GM12878 (cell line): ENCODE results near the gene PAM. TPM values are rescaled to one million over a fixed set of nuclear protein-coding genes. Genes with fewer than 3 reads are reported as not detected.

Experiments
- ATAC-seq: fragments of 200-7000 bp; cut with Tn5 transposase; 3 replicates; pipeline ENCODE4 v1.9.1; 2020; ENCODE audit warnings: mild to moderate bottlenecking, moderate library complexity
- BruUV-seq: library from RNA; stranded (reverse); fragments of 400-500 nt; replicated peaks from 2 replicates; lab custom pipeline; 2021; lab: Mats Ljungman, UMichigan
- CTCF ChIA-PET: fragments of 300-600 bp; sonication (Branson Sonifier 250); formaldehyde crosslinking; extraction: SDS; loops from one replicate; lab custom pipeline; 2021; ENCODE audit warnings: inconsistent platforms; lab: Yijun Ruan, JAX
- POLR2A ChIA-PET: fragments of 350-600 bp; formaldehyde crosslinking; extraction: SDS; loops from one replicate; lab custom pipeline; 2021; ENCODE audit warnings: inconsistent platforms; lab: Charles Lee
- RAD21 ChIA-PET: fragments of 300-600 bp; sonication (Branson Sonifier 250); formaldehyde crosslinking; loops from one replicate; lab custom pipeline; 2023; ENCODE audit warnings: antibody characterized with exemption; ENCODE audit not compliant: unreplicated experiment; lab: Charles Lee
- SMC1A ChIA-PET: fragments of 300-600 bp; sonication (Branson Sonifier 250); formaldehyde crosslinking; loops from one replicate; lab custom pipeline; 2023; ENCODE audit not compliant: unreplicated experiment, uncharacterized antibody; lab: Charles Lee
- DNase-seq: peaks from one replicate; pipeline ENCODE4 v3.0.0-alpha.2; 2011; ENCODE audit warnings: low read depth, low spot score
- FAIRE-seq: peaks from 3 replicates; lab custom pipeline; 2011; peaks lifted over from hg19 to GRCh38; lab: Jason Lieb, UNC
- H2AFZ ChIP-seq: 2 replicates; pipeline ENCODE4 v1.6.0; 2011; ENCODE audit warnings: low read depth, low read length, control low read depth; ENCODE audit not compliant: control insufficient read depth
- H3K27ac ChIP-seq: 2 replicates; pipeline ENCODE4 v1.5.1; 2011; ENCODE audit warnings: control low read depth; ENCODE audit not compliant: control insufficient read depth, insufficient read depth
- H3K27me3 ChIP-seq, 2 experiments: replicated peaks in 1 of 2; 2 replicates each; pipeline versions ENCODE4 v1.6.0 to v1.6.1; 2011; ENCODE audit warnings: low read length in 1 of 2; ENCODE audit not compliant: control insufficient read depth in 2 of 2, insufficient read depth in 2 of 2
- H3K36me3 ChIP-seq, 2 experiments: 2 replicates each; pipeline ENCODE4 v1.5.1; 2011; ENCODE audit warnings: low read length in 1 of 2; ENCODE audit not compliant: control insufficient read depth in 2 of 2, insufficient read depth in 2 of 2
- H3K4me1 ChIP-seq: 2 replicates; pipeline ENCODE4 v1.6.1; 2011; ENCODE audit warnings: mild to moderate bottlenecking, low read length, moderate library complexity, mixed read lengths; ENCODE audit not compliant: control insufficient read depth, insufficient read depth
- H3K4me2 ChIP-seq: 2 replicates; pipeline ENCODE4 v1.6.0; 2011; ENCODE audit warnings: control low read depth; ENCODE audit not compliant: control insufficient read depth, insufficient read depth
- H3K4me3 ChIP-seq: fragments of 200-600 bp; sonication (generic); 2 replicates; pipeline ENCODE4 v1.5.1; 2016
- H3K79me2 ChIP-seq: 2 replicates; pipeline ENCODE4 v1.6.0; 2011; ENCODE audit warnings: low read length; ENCODE audit not compliant: control insufficient read depth, insufficient read depth
- H3K9ac ChIP-seq: 2 replicates; pipeline ENCODE4 v1.8.0; 2011; ENCODE audit warnings: low read length, control low read depth, mixed read lengths; ENCODE audit not compliant: control insufficient read depth, insufficient read depth
- H3K9me3 ChIP-seq: replicated peaks from 3 replicates; pipeline ENCODE4 v1.5.1; 2011; ENCODE audit warnings: mild to moderate bottlenecking, low read length; ENCODE audit not compliant: control insufficient read depth, insufficient read depth
- H4K20me1 ChIP-seq: 2 replicates; pipeline ENCODE4 v1.6.0; 2011; ENCODE audit not compliant: control insufficient read depth, insufficient read depth
- CBX5 ChIP-seq: sonication (generic); IDR thresholded peaks from 2 replicates; pipeline ENCODE4 v1.6.1; 2016; ENCODE audit warnings: low read depth, moderate library complexity, mild to moderate bottlenecking, inconsistent platforms
- CREB1 ChIP-seq: IDR thresholded peaks from 2 replicates; pipeline ENCODE4 v1.6.1; 2012; ENCODE audit warnings: low read depth, mild to moderate bottlenecking, inconsistent platforms
- EP300 ChIP-seq, 2 experiments: fragments of 150-350 bp in 1 of 2; IDR thresholded peaks; 2 replicates each; pipeline ENCODE4 v1.6.1; 2011 to 2012; ENCODE audit warnings: low read depth in 2 of 2, low read length in 2 of 2, borderline replicate concordance in 1 of 2, improper control_type of control experiment in 1 of 2, inconsistent platforms in 1 of 2; ENCODE audit not compliant: control insufficient read depth in 1 of 2
- HDAC6 ChIP-seq: fragments of 200-600 bp; sonication (generic); IDR thresholded peaks from one replicate; pipeline ENCODE4 v1.8.0; 2017; ENCODE audit warnings: antibody characterized with exemption; ENCODE audit not compliant: unreplicated experiment
- IKZF1 ChIP-seq: fragments of 450-650 bp; conservative IDR thresholded peaks from 2 replicates; pipeline ENCODE4 v1.6.1; 2017; ENCODE audit warnings: antibody characterized with exemption, mild to moderate bottlenecking
- MEF2B ChIP-seq: fragments of 450-650 bp; IDR thresholded peaks from 2 replicates; pipeline ENCODE4 v1.6.1; 2018; ENCODE audit warnings: mild to moderate bottlenecking, moderate library complexity; ENCODE audit not compliant: partially characterized antibody, poor library complexity, severe bottlenecking
- POLR2A ChIP-seq: IDR thresholded peaks from 2 replicates; pipeline ENCODE4 v1.6.1; 2011; ENCODE audit warnings: low read depth, mild to moderate bottlenecking, low read length
- POLR2AphosphoS5 ChIP-seq: IDR thresholded peaks from 2 replicates; pipeline ENCODE4 v1.6.1; 2011; ENCODE audit warnings: mild to moderate bottlenecking, low read length, inconsistent platforms
- RAD51 ChIP-seq: fragments of 450-650 bp; IDR thresholded peaks from 2 replicates; pipeline ENCODE4 v1.6.1; 2016; ENCODE audit warnings: moderate library complexity, mild to moderate bottlenecking, inconsistent platforms
- RUNX3 ChIP-seq: IDR thresholded peaks from 2 replicates; pipeline ENCODE4 v1.6.1; 2012; ENCODE audit warnings: low read length, inconsistent platforms
- in situ Hi-C: fragments of 300-500 bp; cut with MboI; formaldehyde crosslinking; loops from 9 replicates; pipeline ENCODE4 v1.14.3; 2018; ENCODE audit warnings: mixed read lengths
- intact Hi-C: fragments of 100-400 bp; cut with micrococcal nuclease; formaldehyde crosslinking; loops from one replicate; pipeline ENCODE4 v1.14.2; 2022; ENCODE audit not compliant: unreplicated experiment
- polyA plus RNA-seq, 11 experiments: library from polyadenylated mRNA; depleted of rRNA in 4 of 11; unstranded in 6 of 11; stranded (reverse) in 5 of 11; fragments of >200 nt; fragmentation: Nextera tagmentation in 4 of 11; fragmentation: Illumina TruSeq in 1 of 11; extraction: Ambion mirVana in 4 of 11; extraction: Trizol in 1 of 11; gene quantifications; 1 replicate in 1 of 11; 2 replicates in 10 of 11; pipeline versions ENCODE4 v1.2.1 to v1.2.3, GENCODE V29; 2011 to 2016; ENCODE audit warnings: inconsistent platforms in 2 of 11, missing spikeins in 2 of 11, low read depth in 1 of 11
- total RNA-seq, 4 experiments: library from RNA; depleted of rRNA in 3 of 4; stranded (reverse); fragments of >200 nt in 3 of 4; fragmentation: Illumina TruSeq in 1 of 4; extraction: Trizol in 1 of 4; gene quantifications; 2 replicates each; pipeline versions ENCODE4 v1.2.1 to v1.2.3, GENCODE V29; 2013 to 2021
- TF ChIP-seq, protein P1 (sequence below): fragments of 450-650 bp; IDR thresholded peaks from 2 replicates; pipeline ENCODE4 v1.6.1; 2016; ENCODE audit warnings: mild to moderate bottlenecking, moderate library complexity, borderline replicate concordance
- TF ChIP-seq, protein P2 (sequence below): IDR thresholded peaks from 2 replicates; pipeline ENCODE4 v1.6.1; 2011; ENCODE audit warnings: mild to moderate bottlenecking, low read depth, low read length, moderate library complexity; ENCODE audit not compliant: insufficient replicate concordance

The PAM gene
- total and polyA plus RNA-seq, 10 of the 15 experiments (the other 5 are each of a cell fraction or from before 2014, with no cell fraction given), result 5.5 to 72.5 (median 15.4) TPM

DNA sequence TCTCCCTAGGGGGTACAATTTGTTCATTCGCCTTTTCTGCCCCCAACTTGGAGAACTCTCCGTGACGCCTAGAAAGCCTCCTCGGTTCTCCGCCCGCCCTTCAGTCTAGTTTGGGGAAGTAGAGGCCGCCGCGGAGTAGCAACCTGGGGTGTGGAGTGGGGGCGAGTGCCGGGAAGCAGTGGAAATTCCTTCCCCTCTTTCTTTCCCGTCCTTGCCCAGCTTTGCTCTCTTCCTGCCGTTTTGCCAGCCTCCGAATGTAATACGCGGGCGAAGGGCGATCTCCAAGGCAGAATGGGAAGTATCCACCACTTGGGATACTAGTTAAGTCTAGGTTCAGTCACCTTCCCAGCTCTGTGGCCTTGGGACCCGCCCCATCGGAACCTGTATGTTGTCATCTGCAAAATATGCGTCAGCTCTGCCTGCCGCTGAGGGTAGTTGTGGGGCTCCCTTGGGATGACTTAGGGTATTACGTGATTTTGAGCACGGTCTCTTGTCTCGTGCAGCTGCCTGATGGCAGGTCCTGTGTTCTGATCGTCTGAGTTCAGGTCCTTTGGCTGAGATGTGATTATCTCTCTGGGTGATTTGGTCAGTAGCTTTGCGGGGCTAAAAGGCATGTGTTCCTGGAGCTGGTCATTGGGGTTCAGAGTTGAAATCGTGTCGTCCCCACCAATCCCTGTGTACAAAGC is 724 bp downstream of the PAM start (continued):
- TF ChIP-seq CREB1, result peak; percentile 93
- TF ChIP-seq RUNX3, result no peak
- TF ChIP-seq EP300 (IDR thresholded peaks at IDR 0.05; ENCODE audit: borderline replicate concordance in 1 of 2, control insufficient read depth in 1 of 2, low read depth in 2 of 2, low read length in 2 of 2), result peak in 1 of 2 experiments; percentile 10; a peak in 1 of 4 replicates
- peak; percentile 59 for TF ChIP-seq IKZF1
- no peak for TF ChIP-seq HDAC6
- TF ChIP-seq POLR2AphosphoS5, result peak; percentile 40; the same call in 1 of the 2 replicates
- TF ChIP-seq, all 136 proteins: peak for 17

DNA sequence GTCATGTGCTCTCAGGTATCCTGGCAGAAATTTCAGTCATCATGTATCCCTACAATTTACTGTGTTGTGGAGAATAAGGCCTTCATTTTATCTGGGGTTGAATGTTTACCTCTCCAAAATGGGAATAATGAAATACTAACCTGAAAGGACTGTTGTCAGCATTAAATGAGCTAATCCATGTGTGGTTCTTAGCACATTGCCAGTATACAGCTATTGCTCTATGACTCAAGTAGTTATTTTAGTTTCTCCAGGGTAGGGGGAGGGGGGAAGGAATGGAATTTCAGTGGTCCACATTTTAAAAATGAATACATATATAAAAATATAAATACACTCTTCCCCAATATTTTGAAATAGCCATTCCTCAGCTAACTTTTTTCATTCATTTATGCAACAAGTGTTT is 3.5 kb downstream of the PAM start:
- H2AFZ ChIP-seq, result no peak overlapping the region
- TF ChIP-seq RAD51 (no peak), POLR2A (no peak), MEF2B (no peak), CBX5 (no peak)
- TF ChIP-seq, protein P1, sequence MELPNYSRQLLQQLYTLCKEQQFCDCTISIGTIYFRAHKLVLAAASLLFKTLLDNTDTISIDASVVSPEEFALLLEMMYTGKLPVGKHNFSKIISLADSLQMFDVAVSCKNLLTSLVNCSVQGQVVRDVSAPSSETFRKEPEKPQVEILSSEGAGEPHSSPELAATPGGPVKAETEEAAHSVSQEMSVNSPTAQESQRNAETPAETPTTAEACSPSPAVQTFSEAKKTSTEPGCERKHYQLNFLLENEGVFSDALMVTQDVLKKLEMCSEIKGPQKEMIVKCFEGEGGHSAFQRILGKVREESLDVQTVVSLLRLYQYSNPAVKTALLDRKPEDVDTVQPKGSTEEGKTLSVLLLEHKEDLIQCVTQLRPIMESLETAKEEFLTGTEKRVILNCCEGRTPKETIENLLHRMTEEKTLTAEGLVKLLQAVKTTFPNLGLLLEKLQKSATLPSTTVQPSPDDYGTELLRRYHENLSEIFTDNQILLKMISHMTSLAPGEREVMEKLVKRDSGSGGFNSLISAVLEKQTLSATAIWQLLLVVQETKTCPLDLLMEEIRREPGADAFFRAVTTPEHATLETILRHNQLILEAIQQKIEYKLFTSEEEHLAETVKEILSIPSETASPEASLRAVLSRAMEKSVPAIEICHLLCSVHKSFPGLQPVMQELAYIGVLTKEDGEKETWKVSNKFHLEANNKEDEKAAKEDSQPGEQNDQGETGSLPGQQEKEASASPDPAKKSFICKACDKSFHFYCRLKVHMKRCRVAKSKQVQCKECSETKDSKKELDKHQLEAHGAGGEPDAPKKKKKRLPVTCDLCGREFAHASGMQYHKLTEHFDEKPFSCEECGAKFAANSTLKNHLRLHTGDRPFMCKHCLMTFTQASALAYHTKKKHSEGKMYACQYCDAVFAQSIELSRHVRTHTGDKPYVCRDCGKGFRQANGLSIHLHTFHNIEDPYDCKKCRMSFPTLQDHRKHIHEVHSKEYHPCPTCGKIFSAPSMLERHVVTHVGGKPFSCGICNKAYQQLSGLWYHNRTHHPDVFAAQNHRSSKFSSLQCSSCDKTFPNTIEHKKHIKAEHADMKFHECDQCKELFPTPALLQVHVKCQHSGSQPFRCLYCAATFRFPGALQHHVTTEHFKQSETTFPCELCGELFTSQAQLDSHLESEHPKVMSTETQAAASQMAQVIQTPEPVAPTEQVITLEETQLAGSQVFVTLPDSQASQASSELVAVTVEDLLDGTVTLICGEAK, result no peak
- TF ChIP-seq, protein P2, sequence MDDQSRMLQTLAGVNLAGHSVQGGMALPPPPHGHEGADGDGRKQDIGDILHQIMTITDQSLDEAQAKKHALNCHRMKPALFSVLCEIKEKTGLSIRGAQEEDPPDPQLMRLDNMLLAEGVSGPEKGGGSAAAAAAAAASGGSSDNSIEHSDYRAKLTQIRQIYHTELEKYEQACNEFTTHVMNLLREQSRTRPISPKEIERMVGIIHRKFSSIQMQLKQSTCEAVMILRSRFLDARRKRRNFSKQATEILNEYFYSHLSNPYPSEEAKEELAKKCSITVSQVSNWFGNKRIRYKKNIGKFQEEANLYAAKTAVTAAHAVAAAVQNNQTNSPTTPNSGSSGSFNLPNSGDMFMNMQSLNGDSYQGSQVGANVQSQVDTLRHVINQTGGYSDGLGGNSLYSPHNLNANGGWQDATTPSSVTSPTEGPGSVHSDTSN, result no peak
- H3K27me3 ChIP-seq, result no peaks in the 10 kb centered on the region; a peak in 1 of 4 replicates
- H3K9me3 ChIP-seq, result no peaks in the 10 kb centered on the region
- H3K36me3 ChIP-seq, result no peaks in the 10 kb centered on the region
- H3K9ac ChIP-seq, result no peak overlapping the region
- H3K27ac ChIP-seq, result no peak overlapping the region
- no peaks in the 10 kb centered on the region for H4K20me1 ChIP-seq
- H3K79me2 ChIP-seq, result peaks cover 65% of the 10 kb centered on the region
- SMC1A ChIA-PET, result interaction anchor here (1.2 to 3.4 kb wide), 5 partner anchors 9 to 361 kb away, joined by 3 to 17 read pairs (median 4); partner anchors contain the start of genes GIN1 and PPIP5K2
- CTCF ChIA-PET, result interaction anchor here (0.8 to 2.0 kb wide), 3 partner anchors 22 to 272 kb away, joined by 3 to 8 read pairs (median 4); no protein-coding TSS in a partner anchor
- POLR2A ChIA-PET, result interaction anchor here (0.6 to 2.8 kb wide), 5 partner anchors 11 to 802 kb away, joined by 3 to 9 read pairs (median 4); no protein-coding TSS in a partner anchor
- H3K4me3 ChIP-seq, result no peak overlapping the region
- peak overlapping the region; percentile 44; the same call in 1 of the 2 replicates for H3K4me2 ChIP-seq
- FAIRE-seq (no peak), DNase-seq (no peak), ATAC-seq (no peak)
- no TSS peak for BruUV-seq
- in situ Hi-C loops (loop anchor here (10.0 kb wide), 1 partner anchor 366 kb away; the partner anchor contains the start of genes GIN1 and PPIP5K2), intact Hi-C loops (loop anchor here (5.0 kb wide), 1 partner anchor 364 kb away; the partner anchor contains the start of genes GIN1 and PPIP5K2)
- RAD21 ChIA-PET, result interaction anchor here (1.0 to 2.0 kb wide), 4 partner anchors 11 to 163 kb away, joined by 3 to 6 read pairs (median 6); no protein-coding TSS in a partner anchor
- H3K4me1 ChIP-seq, result peaks cover 16% of the 10 kb centered on the region
